K562 (cell line): ENCODE measurements around the gene PCDH1. TPM values are rescaled to one million over a fixed set of nuclear protein-coding genes. Genes with fewer than 3 reads are reported as not detected.
A peak's percentile ranks its signal among the peaks of the same experiment; 100 is the strongest.

Experiments
- BCL6 ChIP-seq: fragments of 250-450 bp; sonication (Bioruptor Pico); IDR thresholded peaks from 2 replicates; pipeline ENCODE4 v1.4.0; 2020
- CREB1 ChIP-seq, 2 experiments: sonication (generic) in 1 of 2; formaldehyde crosslinking in 1 of 2; IDR thresholded peaks; 2 replicates each; pipeline versions ENCODE4 v1.6.1 to v1.8.0; 2012 to 2022; ENCODE audit warnings: inconsistent platforms in 1 of 2, mild to moderate bottlenecking in 1 of 2, missing genetic modification reagents in 1 of 2, moderate library complexity in 1 of 2
- EHMT2 ChIP-seq: fragments of 450-650 bp; IDR thresholded peaks from 2 replicates; pipeline ENCODE4 v1.6.1; 2018; ENCODE audit warnings: antibody characterized with exemption
- ESRRA ChIP-seq: fragments of 450-650 bp; IDR thresholded peaks from 2 replicates; pipeline ENCODE4 v1.6.1; 2014; ENCODE audit warnings: low read depth, mild to moderate bottlenecking, moderate library complexity, borderline replicate concordance
- FOXA3 ChIP-seq, 2 experiments: fragments of 450-650 bp in 1 of 2; sonication (generic) in 1 of 2; formaldehyde crosslinking; IDR thresholded peaks in 1 of 2; conservative IDR thresholded peaks in 1 of 2; 2 replicates each; pipeline versions ENCODE4 v1.4.0 to v1.8.0; 2020 to 2022; ENCODE audit warnings: mild to moderate bottlenecking in 2 of 2, missing genetic modification reagents in 1 of 2
- GATA2 ChIP-seq: sonication (generic); formaldehyde crosslinking; IDR thresholded peaks from 2 replicates; pipeline ENCODE4 v1.4.0; 2020; ENCODE audit warnings: mild to moderate bottlenecking, missing genetic modification reagents
- GATAD2B ChIP-seq: fragments of 450-650 bp; IDR thresholded peaks from 2 replicates; pipeline ENCODE4 v1.6.1; 2017; ENCODE audit warnings: mild to moderate bottlenecking, borderline replicate concordance
- HDAC6 ChIP-seq: IDR thresholded peaks from 2 replicates; pipeline ENCODE4 v1.6.1; 2012; ENCODE audit warnings: low read depth, mild to moderate bottlenecking, control low read depth, inconsistent platforms, low read length, moderate library complexity
- MAZ ChIP-seq, 2 experiments: fragments of 450-650 bp in 1 of 2; sonication (generic) in 1 of 2; formaldehyde crosslinking; IDR thresholded peaks in 1 of 2; conservative IDR thresholded peaks in 1 of 2; 2 replicates each; pipeline versions ENCODE4 v1.4.0 to v1.5.0; 2020; ENCODE audit warnings: mild to moderate bottlenecking in 1 of 2, missing genetic modification reagents in 1 of 2
- RNF2 ChIP-seq: sonication (generic); IDR thresholded peaks from 2 replicates; pipeline ENCODE4 v1.6.1; 2016
- polyA plus RNA-seq, 8 experiments: library from polyadenylated mRNA; depleted of rRNA in 4 of 8; stranded (reverse) in 5 of 8; unstranded in 3 of 8; fragments of >200 nt; fragmentation: Nextera tagmentation in 2 of 8; fragmentation: Illumina TruSeq in 1 of 8; extraction: Ambion mirVana in 2 of 8; extraction: Trizol in 1 of 8; gene quantifications; 2 replicates each; pipeline versions ENCODE4 v1.2.1 to v1.2.3, GENCODE V29; 2011 to 2014; ENCODE audit warnings: inconsistent platforms in 1 of 8, missing spikeins in 1 of 8
- total RNA-seq, 7 experiments: library from RNA; depleted of rRNA in 6 of 7; stranded (reverse); fragments of >200 nt in 6 of 7; fragmentation: Illumina TruSeq in 2 of 7; extraction: Trizol in 2 of 7; gene quantifications; 2 replicates each; pipeline versions ENCODE4 v1.2.1 to v1.2.3, GENCODE V29; 2011 to 2021; ENCODE audit warnings: low replicate concordance in 1 of 7
- TF ChIP-seq, protein P1 (sequence below): fragments of 450-650 bp; formaldehyde crosslinking; IDR thresholded peaks from 2 replicates; pipeline ENCODE4 v1.4.0; 2020; ENCODE audit warnings: mild to moderate bottlenecking, moderate library complexity
- TF ChIP-seq, protein P2 (sequence below), 2 experiments: fragments of 450-650 bp; formaldehyde crosslinking in 1 of 2; IDR thresholded peaks; 2 replicates each; pipeline versions ENCODE4 v1.4.0 to v1.6.1; 2014 to 2020; ENCODE audit warnings: mild to moderate bottlenecking in 2 of 2, borderline replicate concordance in 1 of 2, low read depth in 1 of 2
- TF ChIP-seq, protein P3 (sequence below): sonication (generic); formaldehyde crosslinking; IDR thresholded peaks from 2 replicates; pipeline ENCODE4 v1.9.0; 2022; ENCODE audit warnings: mild to moderate bottlenecking, missing genetic modification reagents

PCDH1 gene
- total and polyA plus RNA-seq, 9 of the 15 experiments (the other 6 are each of a cell fraction or from before 2014, with no cell fraction given) = 0.11 to 3.6 (median 1.9) TPM; not detected in 1

DNA sequence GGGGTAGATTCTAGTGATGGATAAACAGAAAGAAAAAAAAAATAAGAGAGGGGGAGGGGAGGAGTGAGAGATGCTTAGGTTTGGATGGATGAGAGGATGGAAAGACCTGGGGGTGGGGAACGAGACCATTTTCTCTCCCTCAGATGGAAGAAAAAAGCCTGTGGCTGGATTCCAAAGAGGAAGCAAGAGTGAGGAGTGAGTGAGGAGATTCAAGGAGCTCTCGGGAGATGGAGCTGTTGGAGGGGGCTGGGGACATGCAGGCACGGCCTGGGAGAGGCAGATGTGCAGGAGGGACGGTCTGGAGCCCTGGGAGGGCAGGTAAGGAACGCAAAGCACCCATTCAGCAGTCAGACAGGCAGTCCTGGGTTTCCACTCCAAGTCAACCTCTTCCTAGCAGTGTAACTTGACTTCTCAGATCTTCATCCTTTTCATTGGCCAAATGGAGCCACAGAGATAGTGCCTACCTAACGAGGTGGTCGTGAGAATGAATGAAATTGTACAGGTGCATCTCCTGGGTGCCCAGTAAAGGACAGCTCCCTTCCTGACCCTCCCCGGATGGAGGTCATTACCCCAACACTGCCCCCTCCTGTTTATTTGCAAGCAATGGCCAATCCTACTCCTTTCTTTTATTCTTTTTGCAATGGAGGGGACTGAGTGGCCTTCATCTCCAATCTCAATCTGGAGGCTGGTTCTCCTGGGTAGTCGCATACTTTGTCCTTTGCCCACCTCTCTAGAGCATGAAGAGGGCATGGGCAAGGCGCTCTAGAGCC lies 52.2 kb downstream of the PCDH1 start (continued):
- TF ChIP-seq, protein P1, sequence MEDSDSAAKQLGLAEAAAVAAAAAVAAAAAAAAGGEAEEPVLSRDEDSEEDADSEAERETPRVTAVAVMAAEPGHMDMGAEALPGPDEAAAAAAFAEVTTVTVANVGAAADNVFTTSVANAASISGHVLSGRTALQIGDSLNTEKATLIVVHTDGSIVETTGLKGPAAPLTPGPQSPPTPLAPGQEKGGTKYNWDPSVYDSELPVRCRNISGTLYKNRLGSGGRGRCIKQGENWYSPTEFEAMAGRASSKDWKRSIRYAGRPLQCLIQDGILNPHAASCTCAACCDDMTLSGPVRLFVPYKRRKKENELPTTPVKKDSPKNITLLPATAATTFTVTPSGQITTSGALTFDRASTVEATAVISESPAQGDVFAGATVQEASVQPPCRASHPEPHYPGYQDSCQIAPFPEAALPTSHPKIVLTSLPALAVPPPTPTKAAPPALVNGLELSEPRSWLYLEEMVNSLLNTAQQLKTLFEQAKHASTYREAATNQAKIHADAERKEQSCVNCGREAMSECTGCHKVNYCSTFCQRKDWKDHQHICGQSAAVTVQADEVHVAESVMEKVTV (CRISPR knock-in tag) = 0 out of 2 replicates have a peak, but pooled peaks have one; percentile 14
- no peak for TF ChIP-seq HDAC6
- TF ChIP-seq FOXA3 (CRISPR knock-in tag; conservative IDR thresholded peaks at IDR 0.05 in 1 of 2, IDR thresholded peaks at IDR 0.05 in 1 of 2) = no peak
- TF ChIP-seq, protein P2, sequence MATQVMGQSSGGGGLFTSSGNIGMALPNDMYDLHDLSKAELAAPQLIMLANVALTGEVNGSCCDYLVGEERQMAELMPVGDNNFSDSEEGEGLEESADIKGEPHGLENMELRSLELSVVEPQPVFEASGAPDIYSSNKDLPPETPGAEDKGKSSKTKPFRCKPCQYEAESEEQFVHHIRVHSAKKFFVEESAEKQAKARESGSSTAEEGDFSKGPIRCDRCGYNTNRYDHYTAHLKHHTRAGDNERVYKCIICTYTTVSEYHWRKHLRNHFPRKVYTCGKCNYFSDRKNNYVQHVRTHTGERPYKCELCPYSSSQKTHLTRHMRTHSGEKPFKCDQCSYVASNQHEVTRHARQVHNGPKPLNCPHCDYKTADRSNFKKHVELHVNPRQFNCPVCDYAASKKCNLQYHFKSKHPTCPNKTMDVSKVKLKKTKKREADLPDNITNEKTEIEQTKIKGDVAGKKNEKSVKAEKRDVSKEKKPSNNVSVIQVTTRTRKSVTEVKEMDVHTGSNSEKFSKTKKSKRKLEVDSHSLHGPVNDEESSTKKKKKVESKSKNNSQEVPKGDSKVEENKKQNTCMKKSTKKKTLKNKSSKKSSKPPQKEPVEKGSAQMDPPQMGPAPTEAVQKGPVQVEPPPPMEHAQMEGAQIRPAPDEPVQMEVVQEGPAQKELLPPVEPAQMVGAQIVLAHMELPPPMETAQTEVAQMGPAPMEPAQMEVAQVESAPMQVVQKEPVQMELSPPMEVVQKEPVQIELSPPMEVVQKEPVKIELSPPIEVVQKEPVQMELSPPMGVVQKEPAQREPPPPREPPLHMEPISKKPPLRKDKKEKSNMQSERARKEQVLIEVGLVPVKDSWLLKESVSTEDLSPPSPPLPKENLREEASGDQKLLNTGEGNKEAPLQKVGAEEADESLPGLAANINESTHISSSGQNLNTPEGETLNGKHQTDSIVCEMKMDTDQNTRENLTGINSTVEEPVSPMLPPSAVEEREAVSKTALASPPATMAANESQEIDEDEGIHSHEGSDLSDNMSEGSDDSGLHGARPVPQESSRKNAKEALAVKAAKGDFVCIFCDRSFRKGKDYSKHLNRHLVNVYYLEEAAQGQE (IDR thresholded peaks at IDR 0.05; ENCODE audit: borderline replicate concordance) = peak; percentile 76
- TF ChIP-seq, protein P2 (CRISPR knock-in tag; IDR thresholded peaks at IDR 0.05; ENCODE audit: low read depth) = no peak
- no peak for TF ChIP-seq CREB1 (IDR thresholded peaks at IDR 0.05)
- TF ChIP-seq CREB1 (CRISPR knock-in tag; IDR thresholded peaks at IDR 0.05) = no peak
- no peak for TF ChIP-seq RNF2
- TF ChIP-seq GATAD2B = no peak
- TF ChIP-seq ESRRA = peak; percentile 50; the same call in 1 of the 2 replicates
- no peak for TF ChIP-seq BCL6
- peak in 1 of 2 experiments; percentile 45; a peak in 1 of 4 replicates for TF ChIP-seq MAZ (CRISPR knock-in tag; conservative IDR thresholded peaks at IDR 0.05 in 1 of 2, IDR thresholded peaks at IDR 0.05 in 1 of 2)
- TF ChIP-seq GATA2 = no peak
- peak; percentile 43; the same call in 1 of the 2 replicates for TF ChIP-seq EHMT2
- TF ChIP-seq, protein P3, sequence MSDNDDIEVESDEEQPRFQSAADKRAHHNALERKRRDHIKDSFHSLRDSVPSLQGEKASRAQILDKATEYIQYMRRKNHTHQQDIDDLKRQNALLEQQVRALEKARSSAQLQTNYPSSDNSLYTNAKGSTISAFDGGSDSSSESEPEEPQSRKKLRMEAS = no peak
